Activated T-helper 1 cell treated with anti-CD3 and anti-CD28 coated beads, Interleukin-12 subunit alpha, Interleukin-12 subunit beta, Interleukin-2, Interleukin-4 antibody, amounts not matched to agents 30 ng/mL and 10 ng/mL and 1 ng/mL, durations not matched to agents 14 hours and 24 hours and 36 hours (primary cell): ENCODE measurements around the gene ESPN. TPM values are rescaled to one million over a fixed set of nuclear protein-coding genes. Genes with fewer than 3 reads are reported as not detected.

Experiments
- DNase-seq: peaks from one replicate; pipeline ENCODE4 v3.0.0; 2021; ENCODE audit warnings: low spot score
- H3K27ac Mint-ChIP-seq: one replicate; pipeline ENCODE4 v1.8.0; 2021; ENCODE audit warnings: mild to moderate bottlenecking, mixed read lengths
- H3K27me3 Mint-ChIP-seq: one replicate; pipeline ENCODE4 v1.8.0; 2022; ENCODE audit warnings: mild to moderate bottlenecking, moderate library complexity, mixed read lengths; ENCODE audit not compliant: insufficient read depth
- H3K36me3 Mint-ChIP-seq: one replicate; pipeline ENCODE4 v1.8.0; 2021; ENCODE audit warnings: low read depth, mixed read lengths
- H3K4me1 Mint-ChIP-seq: one replicate; pipeline ENCODE4 v1.8.0; 2021; ENCODE audit warnings: low read depth, mixed read lengths
- H3K4me3 Mint-ChIP-seq: one replicate; pipeline ENCODE4 v1.8.0; 2021; ENCODE audit warnings: mild to moderate bottlenecking, moderate library complexity, mixed read lengths
- H3K9me3 Mint-ChIP-seq: one replicate; pipeline ENCODE4 v1.8.0; 2021; ENCODE audit warnings: mixed read lengths
- intact Hi-C: fragments of 100-400 bp; cut with micrococcal nuclease; formaldehyde crosslinking; loops from one replicate; pipeline ENCODE4 v1.15.1; 2024
- total RNA-seq: library from RNA; stranded (reverse); gene quantifications from 2 replicates; pipeline ENCODE4 v1.2.3, GENCODE V29; 2022

The ESPN gene
- total RNA-seq, 1 donor from 2014 or later: 1.2 TPM

DNA sequence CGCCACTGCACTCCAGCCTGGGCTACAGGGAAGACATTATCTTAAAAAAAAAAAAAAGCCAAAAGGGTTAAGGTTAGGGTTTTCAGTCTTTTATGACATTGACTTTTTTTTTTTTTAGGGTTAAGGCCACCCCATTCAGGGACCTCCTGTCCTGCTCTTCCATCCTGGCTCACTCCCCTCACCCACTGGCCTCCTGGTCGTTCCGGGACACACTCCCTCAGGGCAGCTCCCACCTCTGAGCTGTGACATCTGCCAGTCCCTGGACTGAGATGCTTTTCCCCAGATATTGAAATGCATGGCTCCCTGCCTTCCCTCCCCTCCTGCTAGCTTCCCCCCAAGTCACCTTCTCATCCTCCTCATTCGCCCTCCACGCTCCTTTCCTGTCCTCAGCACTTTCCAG lies 57.2 kb downstream of the ESPN start:
- Mint-ChIP-seq H3K9me3 (no peaks in the 10 kb centered on the region), H3K4me1 (peaks cover 7% of the 10 kb centered on the region), H3K27me3 (peaks cover 35% of the 10 kb centered on the region), H3K27ac (no peak overlapping the region), H3K4me3 (no peak overlapping the region), H3K36me3 (no peaks in the 10 kb centered on the region)
- intact Hi-C loops: no loop called here
- DNase-seq: no peak

DNA sequence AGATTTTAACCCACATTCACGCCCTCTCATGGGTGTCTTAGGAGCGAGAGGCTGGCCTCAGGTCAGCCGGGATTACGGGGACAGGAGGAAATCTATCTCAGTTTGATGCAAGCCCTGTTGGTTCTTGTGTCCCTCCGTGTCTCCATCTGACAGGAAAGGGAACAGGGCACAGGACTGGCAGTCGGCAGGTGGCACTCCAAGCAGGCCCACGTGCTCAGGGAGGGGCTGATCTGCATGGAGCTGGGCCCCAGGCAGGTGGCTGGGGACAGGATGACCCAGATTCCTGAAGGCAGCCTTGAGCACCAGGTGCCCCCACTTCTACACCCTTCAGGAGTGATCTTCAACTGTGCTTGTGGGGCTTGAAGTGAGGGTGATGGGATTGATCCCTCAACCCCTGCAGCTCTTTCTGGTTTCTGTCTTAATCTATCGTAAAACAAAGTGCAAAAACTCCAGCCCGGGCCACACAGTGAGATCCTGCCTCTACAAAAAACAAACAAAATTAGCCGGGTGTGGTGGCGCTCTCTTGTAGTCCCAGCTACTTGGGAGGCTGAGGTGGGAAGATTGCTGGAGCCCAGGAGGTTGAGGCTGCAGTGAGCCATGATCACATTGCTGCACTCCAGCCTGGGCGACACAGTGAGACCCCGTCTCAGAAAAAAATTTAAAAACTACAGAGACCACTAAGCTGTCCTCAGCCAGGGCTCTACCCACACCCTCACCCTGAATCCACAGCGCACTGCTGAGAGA lies 58.6 kb downstream of the ESPN start:
- peaks cover 8% of the 10 kb centered on the region for H3K4me1 Mint-ChIP-seq
- no peaks in the 10 kb centered on the region for H3K36me3 Mint-ChIP-seq
- intact Hi-C loops: no loop called here
- no peak overlapping the region for H3K4me3 Mint-ChIP-seq
- H3K9me3 Mint-ChIP-seq: no peaks in the 10 kb centered on the region
- no peak for DNase-seq
- H3K27ac Mint-ChIP-seq: no peak overlapping the region
- H3K27me3 Mint-ChIP-seq: peaks cover 45% of the 10 kb centered on the region

DNA sequence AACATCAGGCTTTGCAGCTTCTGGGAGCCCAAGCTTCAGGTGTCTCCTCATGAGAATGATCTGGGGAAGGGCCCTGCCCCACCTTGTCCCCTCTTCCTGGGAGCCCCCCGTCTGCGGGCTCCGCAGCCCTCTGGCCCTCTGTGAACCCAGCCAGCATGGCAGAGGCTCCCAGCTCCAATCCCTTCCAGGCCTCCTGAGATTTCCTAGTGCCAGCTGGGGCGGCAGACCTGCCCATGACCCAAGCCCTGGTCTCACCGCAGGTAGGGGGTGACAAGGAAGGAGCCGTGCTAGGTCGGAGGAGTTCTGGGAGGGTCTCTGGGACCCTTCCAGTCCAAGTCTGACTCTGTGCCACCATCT lies 59.2 kb downstream of the ESPN start:
- Mint-ChIP-seq H3K27ac (no peak overlapping the region), H3K36me3 (no peaks in the 10 kb centered on the region), H3K9me3 (no peaks in the 10 kb centered on the region), H3K27me3 (peaks cover 45% of the 10 kb centered on the region), H3K4me3 (no peak overlapping the region), H3K4me1 (peaks cover 8% of the 10 kb centered on the region)
- intact Hi-C loops: no loop called here
- no peak for DNase-seq

DNA sequence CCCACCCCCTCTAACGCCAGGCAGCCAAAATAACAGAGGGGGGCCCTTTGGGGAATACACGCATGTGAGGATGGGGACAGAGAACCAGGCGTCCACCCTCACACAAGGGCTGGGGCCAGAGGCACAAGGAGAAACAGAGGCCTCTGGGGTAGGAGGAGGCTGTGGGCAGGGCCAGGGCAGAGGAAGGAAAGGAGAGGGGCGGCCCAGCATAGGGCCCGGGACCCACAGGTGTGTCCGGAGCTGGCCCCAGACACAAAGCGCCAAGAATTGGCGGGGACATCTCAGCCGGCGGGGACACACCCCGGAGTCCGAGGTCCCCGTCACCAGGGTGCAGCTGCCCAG lies 60.2 kb downstream of the ESPN start:
- H3K4me3 Mint-ChIP-seq: no peak overlapping the region
- H3K9me3 Mint-ChIP-seq: no peaks in the 10 kb centered on the region
- DNase-seq: no peak
- no peaks in the 10 kb centered on the region for H3K36me3 Mint-ChIP-seq
- intact Hi-C loops: no loop called here
- H3K27ac Mint-ChIP-seq: no peak overlapping the region
- peaks cover 8% of the 10 kb centered on the region for H3K4me1 Mint-ChIP-seq
- peaks cover 45% of the 10 kb centered on the region for H3K27me3 Mint-ChIP-seq

DNA sequence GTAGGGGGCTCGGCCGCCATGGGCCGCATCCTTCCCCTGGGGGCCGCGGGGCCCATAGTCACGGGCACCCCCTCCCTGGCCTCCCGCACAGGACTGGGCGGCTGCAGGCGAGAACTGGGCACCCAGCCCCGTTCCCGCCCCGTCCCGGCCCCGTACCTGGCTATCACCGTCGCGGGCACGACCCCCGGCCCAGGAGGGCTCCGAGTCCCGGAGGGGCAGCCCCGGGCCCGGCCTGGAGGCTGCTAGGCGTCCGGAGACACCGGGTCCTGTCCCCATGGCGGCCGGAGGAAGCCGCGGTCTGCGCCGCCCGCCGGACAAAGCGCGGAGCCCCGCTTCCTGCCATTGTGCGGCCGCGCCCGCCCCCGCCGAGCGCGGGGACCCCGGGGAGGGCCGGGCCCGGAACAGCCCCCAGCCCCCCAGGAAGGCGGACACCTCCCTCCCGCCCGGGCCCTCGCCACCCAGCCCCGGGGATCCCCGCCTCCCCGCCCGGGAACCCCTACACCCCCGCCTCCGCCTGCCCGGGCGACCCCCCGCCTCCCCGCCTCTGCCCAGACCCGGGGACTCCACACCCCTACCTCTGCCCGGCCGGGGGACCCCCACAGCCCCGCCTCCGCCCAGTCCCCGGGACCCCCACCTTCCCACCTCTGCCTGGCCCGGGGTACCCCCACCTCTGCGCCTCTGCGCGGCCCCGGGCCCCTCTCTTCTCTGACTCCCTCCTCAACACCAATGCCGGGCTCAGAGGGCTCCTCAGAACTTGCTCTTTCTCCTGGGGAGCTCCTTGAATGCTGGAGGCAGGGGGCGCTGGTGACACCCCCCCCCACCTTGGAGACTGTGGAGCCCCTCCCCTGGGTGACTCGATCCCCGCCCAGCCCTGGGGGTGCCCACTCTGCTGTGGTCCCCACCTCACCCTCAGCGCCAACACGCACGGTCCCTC lies 60.9 kb downstream of the ESPN start:
- H3K4me1 Mint-ChIP-seq: peaks cover 8% of the 10 kb centered on the region
- no peaks in the 10 kb centered on the region for H3K36me3 Mint-ChIP-seq
- no peak overlapping the region for H3K4me3 Mint-ChIP-seq
- H3K9me3 Mint-ChIP-seq: no peaks in the 10 kb centered on the region
- peaks cover 45% of the 10 kb centered on the region for H3K27me3 Mint-ChIP-seq
- no peak overlapping the region for H3K27ac Mint-ChIP-seq
- no peak for DNase-seq
- intact Hi-C loops: loop anchor here (1.0 to 2.0 kb wide), 3 partner anchors 21 to 161 kb away; no protein-coding TSS in a partner anchor

DNA sequence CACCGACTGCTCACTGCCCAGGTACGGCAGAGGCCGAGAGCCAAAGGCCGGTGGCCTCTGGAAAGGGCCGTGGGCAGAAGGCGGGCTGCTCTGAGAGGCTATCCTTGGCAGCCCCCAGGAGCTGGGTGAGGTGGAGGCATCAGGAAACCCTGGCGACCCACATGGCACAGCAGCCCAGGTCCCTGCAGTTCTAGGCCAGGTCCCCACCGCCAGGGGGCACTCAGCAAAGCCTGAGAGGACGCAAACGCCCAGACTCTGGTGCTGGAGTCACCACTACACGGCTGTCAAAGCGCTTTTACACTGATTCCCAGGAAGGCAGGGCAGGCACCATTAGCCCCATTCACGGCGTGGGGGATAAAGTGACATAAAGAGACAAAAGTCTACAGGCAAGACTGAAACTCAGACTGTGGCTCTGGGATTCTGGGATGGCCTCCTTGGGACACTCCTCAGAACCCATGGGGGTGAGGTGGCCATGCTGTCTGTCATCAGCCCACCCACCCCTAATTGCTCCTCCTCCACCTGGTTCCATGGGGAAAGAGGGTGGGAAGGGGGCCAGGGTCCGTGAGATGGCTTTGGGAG lies 61.9 kb downstream of the ESPN start:
- Mint-ChIP-seq H3K4me3 (no peak overlapping the region), H3K36me3 (peaks cover under 1% of the 10 kb centered on the region), H3K27me3 (peaks cover 44% of the 10 kb centered on the region), H3K9me3 (no peaks in the 10 kb centered on the region), H3K27ac (no peak overlapping the region), H3K4me1 (peaks cover 12% of the 10 kb centered on the region)
- intact Hi-C loops: loop anchor here (1.0 to 2.0 kb wide), 3 partner anchors 22 to 160 kb away; no protein-coding TSS in a partner anchor
- peak; percentile 75 for DNase-seq

DNA sequence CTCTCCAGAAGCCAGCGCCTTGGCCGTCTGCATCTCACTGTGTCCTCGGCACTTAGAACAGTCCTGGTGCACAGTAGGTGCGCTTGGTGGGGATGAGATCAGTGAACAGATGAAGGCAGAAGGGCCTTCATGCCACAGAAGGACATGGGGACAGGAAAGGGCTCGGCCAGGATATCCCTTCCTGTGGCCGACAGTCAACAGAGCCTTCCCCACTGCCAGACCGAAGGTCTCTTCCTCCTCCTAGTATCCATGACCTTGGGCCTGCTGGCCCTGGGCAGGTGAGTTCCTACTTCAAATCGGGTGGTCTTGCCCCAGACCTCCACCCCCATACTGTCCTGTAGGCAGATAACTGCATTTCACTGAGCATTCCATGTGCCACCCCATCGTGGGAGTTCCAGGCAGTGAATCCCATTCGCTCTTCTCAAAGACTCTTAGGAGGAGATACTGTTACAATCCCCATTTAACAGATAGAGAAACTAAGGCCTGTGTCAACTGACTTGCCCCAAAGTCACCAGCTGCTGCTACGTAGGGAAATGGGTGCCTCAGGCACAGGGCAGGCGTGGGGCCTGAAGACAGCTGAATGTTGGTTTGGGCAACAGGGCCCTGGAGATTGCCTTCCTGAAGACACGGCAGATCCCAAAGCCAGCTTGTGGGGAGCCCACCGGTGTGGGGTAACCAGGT lies 63.4 kb downstream of the ESPN start:
- Mint-ChIP-seq H3K27me3 (peaks cover 34% of the 10 kb centered on the region), H3K9me3 (no peaks in the 10 kb centered on the region), H3K36me3 (peaks cover 2% of the 10 kb centered on the region), H3K4me1 (peaks cover 16% of the 10 kb centered on the region), H3K4me3 (no peak overlapping the region), H3K27ac (no peak overlapping the region)
- DNase-seq: no peak
- intact Hi-C loops: loop anchor here (2.0 kb wide), 1 partner anchor 23 kb away; no protein-coding TSS in a partner anchor

DNA sequence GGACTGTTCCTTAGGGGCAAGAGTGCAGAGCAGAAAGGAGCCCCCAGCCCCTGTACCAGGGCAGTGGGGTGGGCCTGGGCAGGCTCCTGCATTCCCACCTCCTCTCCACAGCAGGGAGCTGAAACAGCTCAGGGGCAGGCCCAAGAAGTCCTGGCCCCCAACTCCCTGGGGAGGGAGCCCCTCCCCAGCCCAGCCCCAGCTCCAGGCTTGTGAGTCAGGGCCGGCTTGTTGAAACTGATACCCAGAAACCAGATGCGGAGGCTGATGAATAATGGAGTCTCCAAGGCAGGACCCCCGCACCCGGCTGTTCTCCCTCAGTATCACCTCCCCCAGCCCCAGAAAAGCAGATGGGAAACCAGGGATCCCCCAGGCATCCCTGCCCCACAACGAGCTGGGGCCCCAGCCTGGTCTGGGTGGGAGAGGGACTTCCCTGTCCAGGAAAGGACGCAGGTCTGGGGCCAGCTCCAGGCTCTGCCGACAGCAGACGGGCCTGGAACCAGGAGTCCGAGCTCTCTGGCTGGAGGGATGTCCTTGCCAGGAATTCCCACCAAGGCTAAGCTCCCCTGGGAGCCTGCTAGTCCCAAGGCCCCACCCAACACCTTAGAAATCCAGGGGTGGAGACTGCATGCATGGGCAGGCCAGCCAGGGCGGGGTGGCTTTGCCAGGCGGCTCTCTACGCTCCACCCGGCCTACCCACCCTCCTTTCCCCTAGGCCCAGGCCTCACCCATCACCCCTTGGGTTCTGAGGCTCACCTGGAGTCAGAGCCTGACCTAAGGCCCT lies 64.2 kb downstream of the ESPN start:
- no peaks in the 10 kb centered on the region for H3K9me3 Mint-ChIP-seq
- peaks cover 2% of the 10 kb centered on the region for H3K36me3 Mint-ChIP-seq
- intact Hi-C loops: no loop called here
- H3K4me1 Mint-ChIP-seq: peaks cover 16% of the 10 kb centered on the region
- H3K4me3 Mint-ChIP-seq: no peak overlapping the region
- H3K27me3 Mint-ChIP-seq: peaks cover 33% of the 10 kb centered on the region
- no peak overlapping the region for H3K27ac Mint-ChIP-seq
- DNase-seq: no peak

DNA sequence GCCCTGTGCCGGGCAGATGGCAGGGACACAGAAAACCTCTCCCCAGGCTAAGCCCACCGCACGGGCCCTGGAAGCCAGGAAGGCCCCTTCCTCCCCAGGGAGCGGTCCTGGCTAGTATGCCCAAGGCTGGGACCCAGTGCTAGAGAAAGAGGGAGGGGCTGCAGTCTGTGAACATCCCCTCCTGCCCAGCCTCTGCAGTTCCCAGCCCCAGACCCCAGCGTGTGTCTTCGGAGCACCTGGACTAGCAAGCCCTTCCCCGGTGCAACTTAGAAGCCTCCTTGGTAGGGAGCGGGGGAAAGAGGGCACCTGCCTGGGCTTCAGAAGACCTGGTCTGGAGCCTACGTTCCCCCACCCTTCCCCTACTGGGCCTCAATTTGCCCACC lies 64.8 kb downstream of the ESPN start:
- intact Hi-C loops: no loop called here
- Mint-ChIP-seq H3K9me3 (no peaks in the 10 kb centered on the region), H3K36me3 (peaks cover 2% of the 10 kb centered on the region), H3K27me3 (peaks cover 29% of the 10 kb centered on the region), H3K27ac (no peak overlapping the region), H3K4me1 (peaks cover 16% of the 10 kb centered on the region), H3K4me3 (peak overlapping the region; percentile 85)
- DNase-seq: no peak

DNA sequence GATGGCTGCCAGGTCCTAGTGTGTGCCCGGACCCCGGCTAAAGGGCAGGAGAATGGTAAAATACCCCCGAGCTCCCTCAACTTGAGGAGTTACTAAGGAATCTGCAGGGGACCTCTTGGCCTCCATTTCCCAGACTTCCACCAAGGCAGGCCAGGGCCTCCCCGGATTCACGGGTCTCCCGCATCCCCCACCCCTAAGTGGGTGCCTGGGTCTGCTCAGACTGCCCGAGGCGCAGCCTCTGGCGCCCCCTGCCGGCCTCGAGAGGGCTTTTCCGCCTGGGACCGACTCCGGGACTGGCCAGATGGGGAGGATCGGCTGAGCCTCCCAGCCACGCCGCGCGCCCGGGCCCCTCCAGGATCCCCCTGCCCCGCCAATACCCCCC lies 65.2 kb downstream of the ESPN start:
- Mint-ChIP-seq H3K4me3 (peak overlapping the region; percentile 85), H3K27me3 (peaks cover 25% of the 10 kb centered on the region), H3K27ac (peak overlapping the region; percentile 48), H3K36me3 (peaks cover 2% of the 10 kb centered on the region), H3K4me1 (peaks cover 16% of the 10 kb centered on the region), H3K9me3 (no peaks in the 10 kb centered on the region)
- DNase-seq: peak; percentile 79
- intact Hi-C loops: loop anchor here (5.0 kb wide), 1 partner anchor 138 kb away; no protein-coding TSS in a partner anchor

DNA sequence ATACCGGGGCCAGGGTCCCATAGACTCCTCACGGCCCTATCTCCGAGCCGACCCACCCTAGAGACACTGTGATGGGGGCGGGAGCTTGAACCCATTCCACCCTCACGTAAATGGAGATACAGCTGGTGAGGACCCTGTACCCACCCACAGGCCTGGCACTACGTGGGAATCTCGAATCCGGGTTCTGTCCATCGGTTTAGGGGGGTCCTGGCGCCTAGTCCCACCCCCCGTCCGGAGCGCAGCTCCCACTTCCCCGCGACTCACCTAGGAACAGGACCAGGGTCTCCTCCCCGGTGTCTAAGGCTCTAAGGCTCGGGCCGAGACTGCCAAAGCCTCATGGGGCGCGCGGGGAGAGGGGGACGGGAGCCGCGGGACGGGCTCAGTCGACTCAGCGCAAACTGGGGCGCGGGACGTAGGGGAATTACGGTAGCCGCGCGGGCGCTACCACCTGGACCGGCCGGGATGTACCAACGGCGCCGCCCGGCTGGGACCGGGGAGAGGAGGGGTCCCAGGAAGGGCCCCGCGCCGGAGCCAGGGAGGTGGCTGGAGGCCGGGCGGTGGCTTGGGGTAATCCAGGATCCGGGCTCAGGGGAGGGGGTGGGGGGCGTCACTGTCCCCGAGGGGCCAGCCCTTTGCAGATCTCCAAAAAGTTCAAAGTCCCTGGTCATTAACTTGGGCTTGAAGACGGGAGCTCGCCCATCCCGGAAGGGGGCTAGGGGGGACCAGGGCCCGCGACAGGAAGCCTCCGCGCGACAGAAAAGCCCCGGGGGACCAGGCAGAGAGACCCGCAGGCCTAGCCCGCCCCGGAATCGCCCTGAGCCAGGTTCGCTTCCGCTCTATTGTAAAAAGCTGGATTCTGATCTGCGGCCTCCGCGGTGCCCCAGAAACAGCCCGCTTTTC lies 65.9 kb downstream of the ESPN start:
- H3K9me3 Mint-ChIP-seq: no peaks in the 10 kb centered on the region
- H3K27me3 Mint-ChIP-seq: peaks cover 25% of the 10 kb centered on the region
- peak overlapping the region; percentile 85 for H3K4me3 Mint-ChIP-seq
- peak overlapping the region; percentile 48 for H3K27ac Mint-ChIP-seq
- H3K4me1 Mint-ChIP-seq: peaks cover 16% of the 10 kb centered on the region
- intact Hi-C loops: loop anchor here (5.0 kb wide), 1 partner anchor 137 kb away; no protein-coding TSS in a partner anchor
- peaks cover 2% of the 10 kb centered on the region for H3K36me3 Mint-ChIP-seq
- peak; percentile 54 for DNase-seq
